Endothelial cell (in vitro differentiated cells): Measurements from ENCODE around the gene TFCP2. TPM values are rescaled to one million over a fixed set of nuclear protein-coding genes. Genes with fewer than 3 reads are reported as not detected.

ENCODE experiments used
- DNase-seq: peaks from one replicate; pipeline ENCODE4 v3.0.0; 2021; ENCODE audit warnings: low spot score
- H3K27ac Mint-ChIP-seq: one replicate; pipeline ENCODE4 v1.8.0; 2021; ENCODE audit warnings: mixed read lengths, inconsistent platforms; ENCODE audit not compliant: unreplicated experiment
- H3K27me3 Mint-ChIP-seq: one replicate; pipeline ENCODE4 v1.8.0; 2021; ENCODE audit warnings: mild to moderate bottlenecking, moderate library complexity, mixed read lengths, inconsistent platforms; ENCODE audit not compliant: unreplicated experiment
- H3K36me3 Mint-ChIP-seq: one replicate; pipeline ENCODE4 v1.8.0; 2021; ENCODE audit warnings: mild to moderate bottlenecking, low read depth, mixed read lengths, inconsistent platforms; ENCODE audit not compliant: unreplicated experiment
- H3K4me1 Mint-ChIP-seq: one replicate; pipeline ENCODE4 v1.8.0; 2021; ENCODE audit warnings: mild to moderate bottlenecking, mixed read lengths, inconsistent platforms; ENCODE audit not compliant: unreplicated experiment
- H3K4me3 Mint-ChIP-seq: one replicate; pipeline ENCODE4 v1.8.0; 2021; ENCODE audit warnings: mild to moderate bottlenecking, mixed read lengths, inconsistent platforms; ENCODE audit not compliant: unreplicated experiment
- H3K9me3 Mint-ChIP-seq: one replicate; pipeline ENCODE4 v1.8.0; 2021; ENCODE audit warnings: mixed read lengths, inconsistent platforms; ENCODE audit not compliant: unreplicated experiment
- CTCF ChIP-seq: fragments of 200-600 bp; sonication (generic); IDR thresholded peaks from one replicate; pipeline ENCODE4 v1.5.0; 2021; ENCODE audit warnings: antibody characterized with exemption; ENCODE audit not compliant: unreplicated experiment
- total RNA-seq: library from RNA; stranded (reverse); fragmentation: NEBNext Ultra II Directional; extraction: Animal tissue kit (Norgen Biotek cat#: 25700); gene quantifications from one replicate; pipeline ENCODE4 v1.2.1, GENCODE V29; 2021; ENCODE audit not compliant: unreplicated experiment

Gene TFCP2
- total RNA-seq, 1 donor from 2014 or later, result 29.5 TPM

- DNase-seq, result no peak
- peaks cover 12% of the 10 kb centered on the region for H3K36me3 Mint-ChIP-seq
- H3K4me1 Mint-ChIP-seq, result peaks cover 9% of the 10 kb centered on the region
- no peak overlapping the region for H3K27ac Mint-ChIP-seq
- no peak for TF ChIP-seq CTCF
- no peaks in the 10 kb centered on the region for H3K9me3 Mint-ChIP-seq
- H3K4me3 Mint-ChIP-seq, result no peak overlapping the region
- peaks cover 3% of the 10 kb centered on the region for H3K27me3 Mint-ChIP-seq
These were observed 86.0 kb downstream of the TFCP2 start for GRCh38 chr12:51086933-51087332.

- H3K27me3 Mint-ChIP-seq, result peaks cover 3% of the 10 kb centered on the region
- peaks cover 18% of the 10 kb centered on the region for H3K4me1 Mint-ChIP-seq
- TF ChIP-seq CTCF, result no peak
- H3K4me3 Mint-ChIP-seq, result no peak overlapping the region
- peaks cover 11% of the 10 kb centered on the region for H3K36me3 Mint-ChIP-seq
- H3K9me3 Mint-ChIP-seq, result no peaks in the 10 kb centered on the region
- H3K27ac Mint-ChIP-seq, result no peak overlapping the region
- no peak for DNase-seq
These were observed 87.2 kb downstream of the TFCP2 start for GRCh38 chr12:51085757-51086156.

- Mint-ChIP-seq H3K27me3 (peaks cover 4% of the 10 kb centered on the region), H3K27ac (peak within 1 kb of the TSS; percentile 89), H3K36me3 (peaks cover 17% of the 10 kb centered on the region), H3K4me1 (peaks cover 29% of the 10 kb centered on the region), H3K4me3 (peak within 1 kb of the TSS; percentile 92), H3K9me3 (no peaks in the 10 kb centered on the region)
- no peak for TF ChIP-seq CTCF
- DNase-seq, result peak; percentile 99
These were observed 89.7 kb downstream of the TFCP2 start, which contains the start of gene CSRNP2 for GRCh38 chr12:51083126-51083833. Gene CSRNP2, minus strand, starts transcription at chr12:51083596. Its CDS starts 7,035 bp downstream, at chr12:51076561.

- Mint-ChIP-seq H3K27ac (peak overlapping the region; percentile 89), H3K36me3 (peaks cover 17% of the 10 kb centered on the region), H3K4me1 (peaks cover 35% of the 10 kb centered on the region), H3K27me3 (peaks cover 4% of the 10 kb centered on the region), H3K9me3 (no peaks in the 10 kb centered on the region), H3K4me3 (peak overlapping the region; percentile 92)
- DNase-seq, result peak; percentile 36
- TF ChIP-seq CTCF, result no peak
These were observed 90.3 kb downstream of the TFCP2 start for GRCh38 chr12:51082561-51083125.

GRCh38 chr12:51081421-51081820 is 91.5 kb downstream of the TFCP2 start:
- H3K27ac Mint-ChIP-seq, result peak overlapping the region; percentile 48
- peaks cover 4% of the 10 kb centered on the region for H3K27me3 Mint-ChIP-seq
- H3K4me3 Mint-ChIP-seq, result peak overlapping the region; percentile 92
- H3K36me3 Mint-ChIP-seq, result peaks cover 17% of the 10 kb centered on the region
- no peak for DNase-seq
- no peaks in the 10 kb centered on the region for H3K9me3 Mint-ChIP-seq
- peaks cover 47% of the 10 kb centered on the region for H3K4me1 Mint-ChIP-seq
- no peak for TF ChIP-seq CTCF
